ENCODE data around the gene PHACTR1. TPM values are rescaled to one million over a fixed set of nuclear protein-coding genes. Genes with fewer than 3 reads are reported as not detected.

Gene PHACTR1
- total RNA-seq, 1 experiment from 2014 or later = 0.21 TPM

DNA sequence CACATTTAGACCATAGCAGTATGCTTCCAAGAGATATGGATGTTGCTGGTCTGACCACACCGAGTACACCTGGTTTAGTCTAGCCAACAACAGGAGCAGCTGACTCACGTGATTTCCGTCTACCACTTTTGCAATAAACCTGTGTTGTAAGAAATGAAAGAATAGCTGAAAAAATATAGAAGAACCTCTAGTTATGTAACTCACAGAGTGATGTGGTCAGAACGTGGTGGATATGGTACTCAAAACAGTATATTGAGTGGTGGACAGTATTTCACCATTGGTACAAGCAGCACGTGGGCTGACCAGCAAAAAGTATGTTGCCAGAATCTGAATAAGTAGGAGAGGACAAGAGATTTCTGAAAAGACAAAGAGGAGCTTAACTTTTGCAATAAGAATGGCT is 384.8 kb downstream of the PHACTR1 start:
- no peak for DNase-seq
- Mint-ChIP-seq H3K27me3 (ENCODE audit: unreplicated experiment) (peaks cover 9% of the 10 kb centered on the region), H3K4me1 (ENCODE audit: low read depth, unreplicated experiment) (no peaks in the 10 kb centered on the region), H3K9me3 (ENCODE audit: low read depth, unreplicated experiment) (no peaks in the 10 kb centered on the region), H3K36me3 (ENCODE audit: insufficient read depth, unreplicated experiment) (no peaks in the 10 kb centered on the region), H3K4me3 (ENCODE audit: low read depth, unreplicated experiment) (no peak overlapping the region), H3K27ac (ENCODE audit: unreplicated experiment) (no peak overlapping the region)
- BruUV-seq (replicated peaks) = no TSS peak
- CTCF ChIA-PET = no interaction called here
- TF ChIP-seq, protein P1, sequence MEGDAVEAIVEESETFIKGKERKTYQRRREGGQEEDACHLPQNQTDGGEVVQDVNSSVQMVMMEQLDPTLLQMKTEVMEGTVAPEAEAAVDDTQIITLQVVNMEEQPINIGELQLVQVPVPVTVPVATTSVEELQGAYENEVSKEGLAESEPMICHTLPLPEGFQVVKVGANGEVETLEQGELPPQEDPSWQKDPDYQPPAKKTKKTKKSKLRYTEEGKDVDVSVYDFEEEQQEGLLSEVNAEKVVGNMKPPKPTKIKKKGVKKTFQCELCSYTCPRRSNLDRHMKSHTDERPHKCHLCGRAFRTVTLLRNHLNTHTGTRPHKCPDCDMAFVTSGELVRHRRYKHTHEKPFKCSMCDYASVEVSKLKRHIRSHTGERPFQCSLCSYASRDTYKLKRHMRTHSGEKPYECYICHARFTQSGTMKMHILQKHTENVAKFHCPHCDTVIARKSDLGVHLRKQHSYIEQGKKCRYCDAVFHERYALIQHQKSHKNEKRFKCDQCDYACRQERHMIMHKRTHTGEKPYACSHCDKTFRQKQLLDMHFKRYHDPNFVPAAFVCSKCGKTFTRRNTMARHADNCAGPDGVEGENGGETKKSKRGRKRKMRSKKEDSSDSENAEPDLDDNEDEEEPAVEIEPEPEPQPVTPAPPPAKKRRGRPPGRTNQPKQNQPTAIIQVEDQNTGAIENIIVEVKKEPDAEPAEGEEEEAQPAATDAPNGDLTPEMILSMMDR (IDR thresholded peaks at IDR 0.05; ENCODE audit: unreplicated experiment) = no peak
- intact Hi-C loops (cut with micrococcal nuclease; ENCODE audit: unreplicated experiment) = no loop called here

DNA sequence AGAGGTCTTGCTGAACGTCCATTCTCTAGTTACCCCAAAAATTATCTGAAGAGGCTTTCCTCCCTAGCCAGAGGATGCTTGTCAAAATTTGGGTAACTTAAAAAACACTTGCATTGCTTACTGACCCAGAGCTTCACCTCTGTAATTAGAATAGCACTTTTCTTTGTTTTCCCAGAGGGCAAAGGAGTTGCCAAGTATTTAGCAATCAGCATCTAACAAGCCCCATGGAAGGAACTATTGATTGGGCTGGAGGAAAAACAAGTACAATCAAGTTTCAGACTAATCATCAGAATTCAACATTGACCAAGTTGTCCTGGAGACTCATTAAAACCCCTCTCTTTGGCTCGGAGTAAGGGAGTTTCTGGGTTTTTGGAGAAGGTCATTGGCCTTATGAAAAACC is 385.4 kb downstream of the PHACTR1 start:
- BruUV-seq (replicated peaks) = no TSS peak
- TF ChIP-seq, protein P1 (IDR thresholded peaks at IDR 0.05; ENCODE audit: unreplicated experiment) = no peak
- no peaks in the 10 kb centered on the region for H3K9me3 Mint-ChIP-seq (ENCODE audit: low read depth, unreplicated experiment)
- H3K27ac Mint-ChIP-seq (ENCODE audit: unreplicated experiment) = no peak overlapping the region
- peaks cover 11% of the 10 kb centered on the region for H3K27me3 Mint-ChIP-seq (ENCODE audit: unreplicated experiment)
- H3K4me3 Mint-ChIP-seq (ENCODE audit: low read depth, unreplicated experiment) = no peak overlapping the region
- H3K36me3 Mint-ChIP-seq (ENCODE audit: insufficient read depth, unreplicated experiment) = no peaks in the 10 kb centered on the region
- CTCF ChIA-PET = no interaction called here
- H3K4me1 Mint-ChIP-seq (ENCODE audit: low read depth, unreplicated experiment) = no peaks in the 10 kb centered on the region
- no peak for DNase-seq
- intact Hi-C loops (cut with micrococcal nuclease; ENCODE audit: unreplicated experiment) = no loop called here

DNA sequence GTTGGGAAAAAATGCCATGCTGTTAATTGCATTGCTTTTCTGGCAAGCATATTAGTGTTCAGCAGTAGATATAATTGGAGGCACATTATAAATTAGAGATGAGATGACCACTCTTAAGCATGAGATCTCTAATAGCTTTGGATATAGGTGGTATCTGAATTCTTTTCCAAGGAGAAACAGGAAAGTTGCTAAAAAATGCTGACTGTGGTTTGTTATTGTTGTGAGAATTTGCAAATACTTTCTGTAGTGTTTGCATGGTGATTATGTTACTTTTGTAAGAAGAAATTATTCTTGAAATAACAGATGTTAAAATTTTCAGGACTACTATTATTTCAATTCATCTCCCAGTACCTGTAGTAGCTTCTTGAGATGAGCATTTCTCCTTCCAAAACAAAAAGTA is 386.6 kb downstream of the PHACTR1 start:
- BruUV-seq (replicated peaks) = no TSS peak
- no peak overlapping the region for H3K4me3 Mint-ChIP-seq (ENCODE audit: low read depth, unreplicated experiment)
- peaks cover 21% of the 10 kb centered on the region for H3K27me3 Mint-ChIP-seq (ENCODE audit: unreplicated experiment)
- no peaks in the 10 kb centered on the region for H3K4me1 Mint-ChIP-seq (ENCODE audit: low read depth, unreplicated experiment)
- no peaks in the 10 kb centered on the region for H3K9me3 Mint-ChIP-seq (ENCODE audit: low read depth, unreplicated experiment)
- CTCF ChIA-PET = no interaction called here
- no peak for DNase-seq
- TF ChIP-seq, protein P1 (IDR thresholded peaks at IDR 0.05; ENCODE audit: unreplicated experiment) = no peak
- intact Hi-C loops (cut with micrococcal nuclease; ENCODE audit: unreplicated experiment) = no loop called here
- H3K27ac Mint-ChIP-seq (ENCODE audit: unreplicated experiment) = no peak overlapping the region
- no peaks in the 10 kb centered on the region for H3K36me3 Mint-ChIP-seq (ENCODE audit: insufficient read depth, unreplicated experiment)

DNA sequence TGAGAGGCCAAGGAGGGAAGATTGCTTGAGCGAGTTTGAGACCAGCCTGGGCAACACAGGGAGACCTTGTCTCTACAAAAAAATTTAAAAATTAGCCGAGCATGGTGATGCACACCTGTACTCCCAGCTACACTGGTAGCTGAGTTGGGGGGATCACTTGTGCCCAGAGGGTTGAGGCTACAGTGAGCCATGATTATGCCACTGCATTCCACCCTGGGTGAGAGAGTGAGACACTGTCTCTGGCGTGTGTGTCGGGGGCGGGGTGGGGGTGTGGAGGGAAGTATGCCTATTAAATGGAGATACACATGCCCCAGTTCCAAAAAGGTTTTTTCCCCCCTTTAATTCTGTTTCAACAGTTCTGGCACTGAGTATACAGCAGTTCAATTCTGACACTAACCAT is 388.6 kb downstream of the PHACTR1 start:
- H3K4me3 Mint-ChIP-seq (ENCODE audit: low read depth, unreplicated experiment) = no peak overlapping the region

More for the DNA sequence above, 388.6 kb downstream of the PHACTR1 start:
- Mint-ChIP-seq H3K36me3 (ENCODE audit: insufficient read depth, unreplicated experiment) (no peaks in the 10 kb centered on the region), H3K9me3 (ENCODE audit: low read depth, unreplicated experiment) (no peaks in the 10 kb centered on the region), H3K27ac (ENCODE audit: unreplicated experiment) (no peak overlapping the region), H3K27me3 (ENCODE audit: unreplicated experiment) (peaks cover 24% of the 10 kb centered on the region), H3K4me1 (ENCODE audit: low read depth, unreplicated experiment) (no peaks in the 10 kb centered on the region)
- CTCF ChIA-PET = no interaction called here
- intact Hi-C loops (cut with micrococcal nuclease; ENCODE audit: unreplicated experiment) = no loop called here
- no TSS peak for BruUV-seq (replicated peaks)
- TF ChIP-seq, protein P1 (IDR thresholded peaks at IDR 0.05; ENCODE audit: unreplicated experiment) = no peak
- no peak for DNase-seq

All from Calu3 (cell line).